Neutrophil (primary cell): ENCODE measurements around the gene GCA.
A peak's percentile ranks its signal among the peaks of the same experiment; 100 is the strongest.

Source experiments
- H3K27ac ChIP-seq: fragments of 200-600 bp; sonication (generic); 2 replicates; pipeline ENCODE4 v1.5.1; 2016; ENCODE audit warnings: mild to moderate bottlenecking, moderate library complexity
- H3K27me3 ChIP-seq: fragments of 200-600 bp; sonication (generic); 2 replicates; pipeline ENCODE4 v1.6.0; 2016; ENCODE audit warnings: mild to moderate bottlenecking
- H3K36me3 ChIP-seq: fragments of 200-600 bp; sonication (generic); 2 replicates; pipeline ENCODE4 v1.5.1; 2017
- H3K4me1 ChIP-seq, 2 experiments: fragments of 200-600 bp in 1 of 2; sonication (generic) in 1 of 2; 1 replicate in 1 of 2; 2 replicates in 1 of 2; pipeline versions ENCODE4 v1.5.1 to v1.6.1; 2013 to 2016; ENCODE audit warnings: low read depth in 1 of 2, low read length in 1 of 2, mild to moderate bottlenecking in 1 of 2, moderate library complexity in 1 of 2; ENCODE audit not compliant: control insufficient read depth in 1 of 2, insufficient read depth in 1 of 2
- H3K4me3 ChIP-seq, 2 experiments: fragments of 200-600 bp in 1 of 2; sonication (generic) in 1 of 2; 1 replicate in 1 of 2; 2 replicates in 1 of 2; pipeline ENCODE4 v1.5.1; 2013 to 2016; ENCODE audit warnings: low read depth in 1 of 2, low read length in 1 of 2, mild to moderate bottlenecking in 1 of 2, moderate library complexity in 1 of 2
- H3K9me3 ChIP-seq: fragments of 200-600 bp; sonication (generic); 2 replicates; pipeline ENCODE4 v1.5.1; 2016
- TF ChIP-seq, protein P1 (sequence below): fragments of 200-600 bp; sonication (generic); IDR thresholded peaks from 2 replicates; pipeline ENCODE4 v1.5.1; 2016; ENCODE audit warnings: antibody characterized with exemption

The GCA gene

DNA sequence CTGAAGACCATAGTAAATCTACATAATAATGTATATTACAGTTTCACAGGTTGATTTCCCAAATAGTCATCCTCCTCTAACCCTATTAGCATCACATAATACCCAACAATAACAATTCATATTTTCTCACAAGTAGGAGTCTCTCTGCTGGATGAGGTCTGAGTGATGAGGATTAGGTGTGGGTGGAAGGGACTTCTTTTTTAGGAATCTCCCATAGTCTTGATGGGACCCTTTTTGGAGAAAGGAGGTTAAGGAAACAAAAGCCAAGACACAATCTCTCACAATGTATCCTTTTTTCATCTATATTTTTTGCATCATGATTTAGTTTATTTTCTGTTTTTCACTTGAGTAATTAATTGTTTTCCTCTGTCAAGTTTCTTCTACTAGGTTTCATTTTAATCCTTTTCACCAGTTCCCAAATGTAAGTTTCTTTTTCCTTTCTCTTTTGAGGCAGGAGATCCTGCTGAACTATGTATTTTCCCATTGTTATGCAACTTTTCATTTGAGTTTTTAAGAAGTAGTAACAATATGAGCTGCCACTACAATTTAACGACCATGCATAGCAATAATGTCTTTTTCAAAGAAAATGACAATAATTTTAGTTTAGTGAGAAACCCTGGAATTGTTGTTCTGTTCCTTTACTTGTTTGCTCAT, 22.9 kb upstream of the GCA start:
- H3K36me3 ChIP-seq = no peaks in the 10 kb centered on the region
- no peak overlapping the region for H3K27ac ChIP-seq
- no peaks in the 10 kb centered on the region for H3K9me3 ChIP-seq
- H3K27me3 ChIP-seq = no peaks in the 10 kb centered on the region
- peaks cover 28 to 30% of the 10 kb centered on the region in 2 experiments for H3K4me1 ChIP-seq
- no peak overlapping the region for H3K4me3 ChIP-seq
- TF ChIP-seq, protein P1, sequence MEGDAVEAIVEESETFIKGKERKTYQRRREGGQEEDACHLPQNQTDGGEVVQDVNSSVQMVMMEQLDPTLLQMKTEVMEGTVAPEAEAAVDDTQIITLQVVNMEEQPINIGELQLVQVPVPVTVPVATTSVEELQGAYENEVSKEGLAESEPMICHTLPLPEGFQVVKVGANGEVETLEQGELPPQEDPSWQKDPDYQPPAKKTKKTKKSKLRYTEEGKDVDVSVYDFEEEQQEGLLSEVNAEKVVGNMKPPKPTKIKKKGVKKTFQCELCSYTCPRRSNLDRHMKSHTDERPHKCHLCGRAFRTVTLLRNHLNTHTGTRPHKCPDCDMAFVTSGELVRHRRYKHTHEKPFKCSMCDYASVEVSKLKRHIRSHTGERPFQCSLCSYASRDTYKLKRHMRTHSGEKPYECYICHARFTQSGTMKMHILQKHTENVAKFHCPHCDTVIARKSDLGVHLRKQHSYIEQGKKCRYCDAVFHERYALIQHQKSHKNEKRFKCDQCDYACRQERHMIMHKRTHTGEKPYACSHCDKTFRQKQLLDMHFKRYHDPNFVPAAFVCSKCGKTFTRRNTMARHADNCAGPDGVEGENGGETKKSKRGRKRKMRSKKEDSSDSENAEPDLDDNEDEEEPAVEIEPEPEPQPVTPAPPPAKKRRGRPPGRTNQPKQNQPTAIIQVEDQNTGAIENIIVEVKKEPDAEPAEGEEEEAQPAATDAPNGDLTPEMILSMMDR = no peak

DNA sequence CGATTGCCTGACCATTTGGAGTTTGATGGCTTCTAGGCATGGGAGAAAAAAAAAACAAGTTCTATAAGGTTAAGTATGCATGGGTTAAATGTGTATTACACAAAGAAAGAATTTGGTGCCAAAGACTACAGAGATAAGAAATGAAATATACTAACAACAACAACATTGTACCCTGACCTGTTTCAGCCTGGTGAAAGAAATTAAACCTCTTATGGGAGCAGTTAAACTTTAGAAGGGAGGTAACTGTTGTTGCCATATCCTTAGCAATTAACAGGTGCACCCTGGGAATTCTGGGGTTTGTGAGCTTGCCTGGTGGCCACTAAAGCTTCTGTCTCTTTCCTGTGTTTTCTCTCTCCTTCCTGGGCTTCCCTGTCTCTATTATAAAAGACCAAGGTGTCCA, 19.0 kb upstream of the GCA start:
- Histone ChIP-seq H3K4me1 (peaks cover 12 to 20% of the 10 kb centered on the region in 2 experiments), H3K4me3 (no peak overlapping the region), H3K27ac (no peak overlapping the region), H3K27me3 (no peaks in the 10 kb centered on the region), H3K36me3 (no peaks in the 10 kb centered on the region), H3K9me3 (no peaks in the 10 kb centered on the region)
- TF ChIP-seq, protein P1 = no peak

DNA sequence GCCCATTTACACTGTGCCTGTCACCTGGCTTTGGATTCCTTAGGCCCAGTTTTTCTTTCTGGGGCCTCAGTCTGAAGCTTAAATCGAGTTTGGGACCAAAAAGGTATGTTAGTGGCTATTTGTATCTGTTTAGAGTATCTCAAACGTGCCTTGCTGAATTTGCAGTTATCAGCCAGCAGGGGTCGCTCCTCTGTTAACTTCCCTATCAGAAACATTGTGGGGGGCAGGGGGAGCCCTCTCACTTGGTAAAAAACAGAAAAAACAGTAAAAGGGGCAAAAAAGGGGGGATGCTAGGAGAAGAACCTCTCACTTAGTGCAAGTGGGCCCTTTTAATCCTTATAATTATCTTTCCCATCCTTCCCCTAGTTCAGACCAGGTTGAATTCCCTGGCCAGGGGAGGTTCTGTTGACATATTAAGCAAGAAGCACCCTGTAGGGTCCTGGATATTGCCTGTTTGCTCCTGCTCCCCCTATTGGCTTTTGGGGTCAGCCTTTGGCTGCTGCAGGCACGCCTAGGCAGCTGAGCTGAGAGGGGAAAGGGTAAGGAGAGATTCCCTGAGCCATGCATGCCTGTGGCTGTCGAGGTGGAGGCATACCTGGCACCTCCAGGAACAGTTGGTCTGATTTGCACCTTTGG, 16.7 kb upstream of the GCA start:
- H3K27ac ChIP-seq = peak overlapping the region; percentile 19
- no peaks in the 10 kb centered on the region for H3K27me3 ChIP-seq
- H3K4me3 ChIP-seq = no peak overlapping the region
- H3K4me1 ChIP-seq = peaks cover 12 to 20% of the 10 kb centered on the region in 2 experiments
- H3K36me3 ChIP-seq = no peaks in the 10 kb centered on the region
- no peaks in the 10 kb centered on the region for H3K9me3 ChIP-seq
- TF ChIP-seq, protein P1 = peak; percentile 86

DNA sequence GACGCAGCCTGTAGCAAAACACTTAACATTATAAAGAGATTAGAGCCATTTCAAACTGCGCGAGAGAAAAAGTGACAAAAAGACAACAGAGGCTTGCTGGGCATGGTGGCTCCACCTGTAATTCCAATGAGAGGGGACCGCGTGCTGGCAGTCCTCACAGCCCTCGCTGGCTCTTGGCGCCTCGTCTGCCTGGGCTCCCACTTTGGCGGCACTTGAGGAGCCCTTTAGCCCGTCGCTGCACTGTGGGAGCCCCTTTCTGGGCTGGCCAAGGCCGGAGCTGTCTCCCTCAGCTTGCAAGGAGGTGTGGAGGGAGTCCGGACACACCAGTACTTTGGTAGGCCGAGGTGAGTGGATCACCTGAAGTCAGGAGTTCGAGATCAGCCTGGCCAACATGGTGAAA, 16.1 kb upstream of the GCA start:
- no peak overlapping the region for H3K27ac ChIP-seq

DNA sequence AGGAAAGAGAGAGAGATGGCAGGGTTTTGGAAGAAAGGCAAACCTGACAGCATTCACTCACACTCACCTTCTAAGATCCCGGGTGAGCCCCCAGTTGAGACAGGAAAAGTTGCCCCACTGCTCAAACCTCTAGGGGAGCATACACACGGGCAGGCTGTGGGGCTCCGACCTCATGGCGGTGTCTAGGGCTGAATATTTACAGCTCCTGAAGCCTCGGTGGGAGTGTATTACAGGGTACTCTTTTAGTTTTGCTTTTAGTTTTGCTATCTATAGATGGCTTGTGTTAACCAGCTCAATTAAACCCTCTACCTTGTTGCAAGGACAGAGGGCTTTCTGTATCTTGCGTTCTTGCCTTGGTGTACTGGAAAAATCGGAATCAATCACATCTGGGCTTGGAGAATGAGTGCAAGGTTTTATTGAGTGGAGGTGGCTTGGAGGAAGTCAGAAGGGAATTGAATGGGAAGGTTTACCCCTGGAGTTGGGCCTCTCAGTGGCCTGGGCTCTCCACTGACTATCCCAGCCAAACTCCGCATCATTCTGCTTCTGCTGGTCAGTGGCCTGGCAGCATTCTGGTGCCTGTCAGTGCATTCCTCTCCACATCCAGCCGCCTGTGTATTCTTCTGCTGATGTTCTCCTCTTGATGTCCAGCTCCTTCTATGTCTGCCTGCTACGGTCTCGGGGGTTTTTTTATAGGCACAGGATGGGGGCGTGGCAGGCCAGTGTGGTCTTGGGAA, 15.3 kb upstream of the GCA start:
- H3K4me3 ChIP-seq = no peak overlapping the region
- H3K27ac ChIP-seq = peak overlapping the region; percentile 56
- H3K36me3 ChIP-seq = no peaks in the 10 kb centered on the region
- H3K27me3 ChIP-seq = no peaks in the 10 kb centered on the region
- peaks cover 12 to 20% of the 10 kb centered on the region in 2 experiments for H3K4me1 ChIP-seq
- TF ChIP-seq, protein P1 = no peak
- H3K9me3 ChIP-seq = no peaks in the 10 kb centered on the region

More for the DNA sequence above, 16.1 kb upstream of the GCA start:
- no peaks in the 10 kb centered on the region for H3K27me3 ChIP-seq
- H3K4me3 ChIP-seq = no peak overlapping the region
- no peaks in the 10 kb centered on the region for H3K9me3 ChIP-seq
- H3K36me3 ChIP-seq = no peaks in the 10 kb centered on the region
- H3K4me1 ChIP-seq = peaks cover 12 to 20% of the 10 kb centered on the region in 2 experiments
- TF ChIP-seq, protein P1 = no peak
